Uterus (tissue), 4 donors: ENCODE results near the gene FGF9. TPM values are rescaled to one million over a fixed set of nuclear protein-coding genes. Genes with fewer than 3 reads are reported as not detected.

Experiments used
- DNase-seq, 2 donors: peaks; one replicate each; pipeline ENCODE4 v3.0.0-alpha.2; 2019 to 2020
- H3K27ac ChIP-seq, 2 donors: fragments of 200-600 bp; sonication (generic); 1 replicate in 1 of 2; 2 replicates in 1 of 2; pipeline ENCODE4 v1.5.1; 2016 to 2018
- H3K27me3 ChIP-seq, 2 donors: fragments of 200-600 bp; sonication (generic); one replicate each; pipeline ENCODE4 v1.5.1; 2018 to 2019; ENCODE audit warnings: control low read depth in 1 of 2
- H3K36me3 ChIP-seq, 2 donors: fragments of 200-600 bp; sonication (generic); one replicate each; pipeline ENCODE4 v1.5.1; 2019; ENCODE audit warnings: control low read depth in 1 of 2
- H3K4me1 ChIP-seq, 2 donors: fragments of 200-600 bp; sonication (generic); one replicate each; pipeline ENCODE4 v1.5.1; 2018 to 2019; ENCODE audit warnings: control low read depth in 1 of 2
- H3K4me3 ChIP-seq, 2 donors: fragments of 200-600 bp; sonication (generic); 1 replicate in 1 of 2; 2 replicates in 1 of 2; pipeline ENCODE4 v1.5.1; 2018 to 2019; ENCODE audit warnings: mild to moderate bottlenecking in 1 of 2
- H3K9me3 ChIP-seq, 2 donors: fragments of 200-600 bp; sonication (generic); one replicate each; pipeline ENCODE4 v1.5.1; 2019; ENCODE audit warnings: control low read depth in 1 of 2
- POLR2A ChIP-seq, 2 donors: fragments of 450-650 bp; IDR thresholded peaks; one replicate each; pipeline ENCODE4 v1.6.1; 2016; ENCODE audit warnings: antibody characterized with exemption in 2 of 2, mild to moderate bottlenecking in 1 of 2, moderate library complexity in 1 of 2
- intact Hi-C: fragments of 100-400 bp; cut with DNase I; formaldehyde crosslinking; loops from one replicate; pipeline ENCODE4 v1.15.1; 2023; ENCODE audit warnings: low total_unique reads
- total RNA-seq, 4 donors: library from RNA; depleted of rRNA in 3 of 4; stranded (reverse); fragments of >200 nt in 3 of 4; gene quantifications; one replicate each; pipeline versions ENCODE4 v1.1.0 to v1.2.4, GENCODE V29; 2014 to 2023
- TF ChIP-seq, protein P1 (sequence below), 4 experiments: fragments of 200-600 bp in 2 of 4; fragments of 450-650 bp in 2 of 4; sonication (generic) in 2 of 4; IDR thresholded peaks; one replicate each; pipeline ENCODE4 v1.5.1; 2016 to 2019; ENCODE audit warnings: antibody characterized with exemption in 4 of 4, mild to moderate bottlenecking in 2 of 4, moderate library complexity in 1 of 4
- donor health status: DM: yes; HTN: yes; CAD: no.

Gene FGF9
- total RNA-seq, 4 donors from 2014 or later, result 0.51 to 30.7 (median 0.83) TPM

DNA sequence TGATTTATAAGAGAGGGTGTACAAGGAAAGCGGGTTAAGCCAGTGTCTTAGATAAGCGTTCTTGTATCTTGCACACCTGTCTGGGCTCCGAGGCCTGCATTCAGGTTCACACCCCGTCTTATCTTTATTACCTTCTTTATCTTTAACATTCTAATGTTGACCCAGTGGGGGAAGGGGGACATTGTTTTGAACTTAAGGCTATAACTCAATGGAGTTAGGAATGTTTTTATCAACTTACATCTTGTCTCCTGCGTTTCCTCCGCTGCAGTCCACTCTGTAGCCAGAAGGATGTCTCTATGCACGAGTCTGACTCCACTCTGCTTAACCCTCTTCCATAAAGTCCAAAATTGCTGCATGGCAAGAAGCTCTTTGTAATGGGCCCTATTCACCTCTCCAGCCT is 71.2 kb downstream of the FGF9 start:
- Histone ChIP-seq H3K4me1 (no peaks in the 10 kb centered on the region), H3K27me3 (no peaks in the 10 kb centered on the region), H3K4me3 (no peak overlapping the region), H3K27ac (no peak overlapping the region), H3K9me3 (no peaks in the 10 kb centered on the region), H3K36me3 (no peaks in the 10 kb centered on the region)
- intact Hi-C loops, result no loop called here
- TF ChIP-seq POLR2A (IDR thresholded peaks at IDR 0.05), result no peak
- TF ChIP-seq, protein P1, sequence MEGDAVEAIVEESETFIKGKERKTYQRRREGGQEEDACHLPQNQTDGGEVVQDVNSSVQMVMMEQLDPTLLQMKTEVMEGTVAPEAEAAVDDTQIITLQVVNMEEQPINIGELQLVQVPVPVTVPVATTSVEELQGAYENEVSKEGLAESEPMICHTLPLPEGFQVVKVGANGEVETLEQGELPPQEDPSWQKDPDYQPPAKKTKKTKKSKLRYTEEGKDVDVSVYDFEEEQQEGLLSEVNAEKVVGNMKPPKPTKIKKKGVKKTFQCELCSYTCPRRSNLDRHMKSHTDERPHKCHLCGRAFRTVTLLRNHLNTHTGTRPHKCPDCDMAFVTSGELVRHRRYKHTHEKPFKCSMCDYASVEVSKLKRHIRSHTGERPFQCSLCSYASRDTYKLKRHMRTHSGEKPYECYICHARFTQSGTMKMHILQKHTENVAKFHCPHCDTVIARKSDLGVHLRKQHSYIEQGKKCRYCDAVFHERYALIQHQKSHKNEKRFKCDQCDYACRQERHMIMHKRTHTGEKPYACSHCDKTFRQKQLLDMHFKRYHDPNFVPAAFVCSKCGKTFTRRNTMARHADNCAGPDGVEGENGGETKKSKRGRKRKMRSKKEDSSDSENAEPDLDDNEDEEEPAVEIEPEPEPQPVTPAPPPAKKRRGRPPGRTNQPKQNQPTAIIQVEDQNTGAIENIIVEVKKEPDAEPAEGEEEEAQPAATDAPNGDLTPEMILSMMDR (IDR thresholded peaks at IDR 0.05), result no peak
- no peak for DNase-seq

DNA sequence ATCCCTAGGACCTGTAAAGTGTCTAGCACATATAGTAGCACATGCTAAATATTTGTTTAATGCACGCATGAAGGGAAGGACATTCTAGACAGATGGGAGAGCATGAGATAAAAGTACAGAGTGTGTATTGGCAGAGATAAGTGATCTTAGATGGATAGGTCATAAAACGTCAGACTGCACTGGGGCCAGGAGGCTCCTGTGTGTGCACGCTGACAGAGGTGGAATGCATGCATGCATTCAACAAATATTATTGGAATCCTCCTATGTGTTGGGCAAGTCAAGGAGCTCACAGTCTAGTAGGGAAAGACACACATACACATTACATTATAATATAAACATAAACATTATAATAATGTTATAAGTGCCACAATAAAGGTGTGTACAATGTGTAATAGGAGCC is 73.3 kb downstream of the FGF9 start:
- intact Hi-C loops, result no loop called here

DNA sequence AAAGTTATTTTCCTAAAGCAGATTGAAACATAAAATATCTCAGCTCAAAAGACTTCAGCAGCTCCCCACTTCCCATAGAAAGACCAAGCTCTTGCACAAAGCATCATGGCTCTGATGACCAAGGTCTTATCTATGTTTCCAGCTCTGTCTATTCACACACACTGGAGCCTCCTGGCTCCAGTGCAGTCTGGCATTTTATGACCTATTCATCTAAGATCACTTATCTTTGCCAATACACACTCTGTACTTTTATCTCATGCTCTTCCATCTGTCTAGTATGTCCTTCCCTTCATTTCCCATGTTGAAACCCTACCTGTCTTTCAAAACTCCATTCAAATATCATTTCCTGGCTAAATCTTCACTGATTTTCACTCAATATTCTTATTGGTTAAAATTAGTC is 74.4 kb downstream of the FGF9 start:
- DNase-seq, result no peak
- H3K36me3 ChIP-seq, result no peaks in the 10 kb centered on the region
- no peaks in the 10 kb centered on the region for H3K9me3 ChIP-seq
- H3K27me3 ChIP-seq, result no peaks in the 10 kb centered on the region
- no peaks in the 10 kb centered on the region for H3K4me1 ChIP-seq
- no peak overlapping the region for H3K4me3 ChIP-seq
- TF ChIP-seq, protein P1 (IDR thresholded peaks at IDR 0.05), result no peak
- TF ChIP-seq POLR2A (IDR thresholded peaks at IDR 0.05), result no peak
- intact Hi-C loops, result no loop called here
- H3K27ac ChIP-seq, result no peak overlapping the region

More for the DNA sequence above, 73.3 kb downstream of the FGF9 start:
- no peak for DNase-seq
- Histone ChIP-seq H3K4me3 (no peak overlapping the region), H3K27me3 (no peaks in the 10 kb centered on the region), H3K27ac (no peak overlapping the region), H3K4me1 (no peaks in the 10 kb centered on the region), H3K36me3 (no peaks in the 10 kb centered on the region), H3K9me3 (no peaks in the 10 kb centered on the region)
- TF ChIP-seq POLR2A (IDR thresholded peaks at IDR 0.05), result no peak
- TF ChIP-seq, protein P1 (IDR thresholded peaks at IDR 0.05), result no peak

DNA sequence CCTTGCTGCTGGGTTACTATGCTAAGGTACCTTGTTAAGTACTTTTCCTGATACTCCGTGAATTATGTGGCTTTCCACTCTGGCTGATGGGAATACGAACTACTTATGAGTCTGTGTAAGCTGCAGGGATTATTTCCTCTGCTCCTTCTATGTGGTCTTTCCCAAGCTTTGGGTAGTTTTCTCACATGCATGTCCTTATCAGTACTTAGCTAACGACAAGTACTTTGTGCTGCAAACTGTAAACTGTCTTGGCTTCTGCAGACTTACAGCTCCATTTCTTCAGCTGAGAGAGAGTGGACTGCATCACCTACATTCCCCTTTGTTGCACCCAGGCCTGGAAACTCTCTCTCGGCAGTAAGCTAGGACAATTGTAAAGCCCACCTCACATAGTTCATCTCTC is 76.6 kb downstream of the FGF9 start:
- DNase-seq, result no peak
- H3K4me1 ChIP-seq, result no peaks in the 10 kb centered on the region
- intact Hi-C loops, result no loop called here
- TF ChIP-seq, protein P1 (IDR thresholded peaks at IDR 0.05), result no peak
- no peak for TF ChIP-seq POLR2A (IDR thresholded peaks at IDR 0.05)
- H3K4me3 ChIP-seq, result no peak overlapping the region
- no peaks in the 10 kb centered on the region for H3K36me3 ChIP-seq
- no peaks in the 10 kb centered on the region for H3K9me3 ChIP-seq
- no peaks in the 10 kb centered on the region for H3K27me3 ChIP-seq
- H3K27ac ChIP-seq, result no peak overlapping the region

DNA sequence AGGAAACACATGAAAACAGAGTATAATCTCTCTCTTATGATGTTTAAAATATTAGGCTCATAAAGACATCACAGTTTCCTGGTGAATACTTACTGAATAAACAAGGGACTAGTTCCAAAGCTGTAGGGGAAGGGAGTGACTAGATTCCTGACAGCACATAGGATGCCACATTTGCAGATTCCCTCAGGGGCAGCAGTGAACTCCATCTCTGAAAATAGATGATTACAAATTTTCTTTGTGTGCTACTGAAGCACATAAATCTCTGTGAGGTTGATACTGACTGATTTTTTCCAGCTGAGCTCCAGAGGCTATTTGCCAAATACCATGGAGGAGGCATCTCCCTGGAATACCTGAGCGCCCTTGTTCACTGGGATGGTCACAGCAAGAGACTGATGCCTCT is 77.3 kb downstream of the FGF9 start:
- H3K36me3 ChIP-seq, result no peaks in the 10 kb centered on the region
- no peaks in the 10 kb centered on the region for H3K4me1 ChIP-seq
- H3K27ac ChIP-seq, result no peak overlapping the region
- intact Hi-C loops, result no loop called here
- H3K4me3 ChIP-seq, result no peak overlapping the region
- no peaks in the 10 kb centered on the region for H3K9me3 ChIP-seq
- TF ChIP-seq, protein P1 (IDR thresholded peaks at IDR 0.05), result no peak
- TF ChIP-seq POLR2A (IDR thresholded peaks at IDR 0.05), result no peak
- H3K27me3 ChIP-seq, result no peaks in the 10 kb centered on the region
- no peak for DNase-seq
